Testis (tissue), 3 donors: Measurements from ENCODE around the gene IGFBP3. TPM values are rescaled to one million over a fixed set of nuclear protein-coding genes. Genes with fewer than 3 reads are reported as not detected.

Experiments
- DNase-seq: peaks from one replicate; pipeline ENCODE4 v3.0.0-alpha.2; 2019
- H3K27ac ChIP-seq, 2 donors: fragments of 200-600 bp; sonication (generic); one replicate each; pipeline ENCODE4 v1.5.1; 2019
- H3K27me3 ChIP-seq: fragments of 200-600 bp; sonication (generic); one replicate; pipeline ENCODE4 v1.5.1; 2019
- H3K36me3 ChIP-seq: fragments of 200-600 bp; sonication (generic); one replicate; pipeline ENCODE4 v1.5.1; 2017; ENCODE audit warnings: low read depth; ENCODE audit errors: missing control alignments
- H3K4me1 ChIP-seq: fragments of 200-600 bp; sonication (generic); one replicate; pipeline ENCODE4 v1.5.1; 2019
- H3K4me3 ChIP-seq, 2 donors: fragments of 200-600 bp; sonication (generic); one replicate each; pipeline ENCODE4 v1.5.1; 2017 to 2019
- H3K9me3 ChIP-seq: fragments of 200-600 bp; sonication (generic); one replicate; pipeline ENCODE4 v1.5.1; 2017
- CTCF ChIP-seq, 3 experiments: fragments of 450-650 bp in 2 of 3; fragments of 200-600 bp in 1 of 3; sonication (generic) in 1 of 3; IDR thresholded peaks; one replicate each; pipeline ENCODE4 v1.5.1; 2016 to 2019; ENCODE audit warnings: antibody characterized with exemption in 3 of 3, mild to moderate bottlenecking in 2 of 3, moderate library complexity in 1 of 3
- POLR2A ChIP-seq: fragments of 450-650 bp; IDR thresholded peaks from one replicate; pipeline ENCODE4 v1.6.1; 2017; ENCODE audit warnings: antibody characterized with exemption, mild to moderate bottlenecking, moderate library complexity
- WGBS, 2 donors: methylation state at CpG; one replicate each; pipeline ENCODE4 v1.1.5; 2018; 5-methylcytosine and 5-hydroxymethylcytosine counted together
- intact Hi-C: fragments of 100-400 bp; cut with DNase I; formaldehyde crosslinking; loops from one replicate; pipeline ENCODE4 v1.15.1; 2023; ENCODE audit warnings: low total_unique reads
- polyA plus RNA-seq: library from polyadenylated mRNA; stranded (reverse); fragments of 350-450 nt; fragmentation: Illumina TruSeq; extraction: RNeasy Lipid Tissue Mini Kit (QIAGEN cat#74804); gene quantifications from one replicate; pipeline ENCODE4 v1.2.3, GENCODE V29; 2014; ENCODE audit warnings: low read depth, low replicate concordance; ENCODE audit not compliant: insufficient read depth
- total RNA-seq, 2 donors: library from RNA; depleted of rRNA; stranded (reverse); fragments of >200 nt; gene quantifications; one replicate each; pipeline ENCODE4 v1.2.3, GENCODE V29; 2016

Gene IGFBP3
- total and polyA plus RNA-seq, 3 donors from 2014 or later: 20.4 to 79.8 (median 33.1) TPM

DNA sequence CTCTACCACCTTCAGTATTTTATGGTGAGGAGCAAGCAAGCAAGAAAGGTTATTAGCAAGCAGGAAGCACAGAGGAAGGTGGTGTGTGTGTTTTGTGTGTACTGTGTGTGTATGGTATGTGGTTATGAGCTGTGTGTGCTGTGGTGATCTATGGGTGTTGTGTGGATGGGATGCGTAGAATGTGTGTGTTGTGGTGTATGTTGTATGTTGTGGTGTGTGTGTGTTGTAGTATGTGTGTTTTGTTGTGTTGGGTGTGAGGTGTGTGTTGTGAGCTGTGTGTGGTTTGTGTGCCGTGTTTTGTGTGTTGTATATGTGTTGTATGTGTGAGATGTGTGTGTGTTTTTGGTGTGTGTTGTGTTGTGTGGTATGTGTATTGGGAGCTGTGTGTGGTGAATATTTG lies 16.8 kb upstream of the IGFBP3 start:
- Histone ChIP-seq H3K27me3 (no peaks in the 10 kb centered on the region), H3K36me3 (no peaks in the 10 kb centered on the region), H3K27ac (no peak overlapping the region), H3K4me1 (no peaks in the 10 kb centered on the region), H3K9me3 (no peaks in the 10 kb centered on the region), H3K4me3 (no peak overlapping the region)
- no peak for DNase-seq
- intact Hi-C loops: no loop called here
- 79 to 94% methylated on average over 2 of the region's 2 CpGs for WGBS, 2 donors
- TF ChIP-seq POLR2A (no peak), CTCF (IDR thresholded peaks at IDR 0.05) (no peak)

DNA sequence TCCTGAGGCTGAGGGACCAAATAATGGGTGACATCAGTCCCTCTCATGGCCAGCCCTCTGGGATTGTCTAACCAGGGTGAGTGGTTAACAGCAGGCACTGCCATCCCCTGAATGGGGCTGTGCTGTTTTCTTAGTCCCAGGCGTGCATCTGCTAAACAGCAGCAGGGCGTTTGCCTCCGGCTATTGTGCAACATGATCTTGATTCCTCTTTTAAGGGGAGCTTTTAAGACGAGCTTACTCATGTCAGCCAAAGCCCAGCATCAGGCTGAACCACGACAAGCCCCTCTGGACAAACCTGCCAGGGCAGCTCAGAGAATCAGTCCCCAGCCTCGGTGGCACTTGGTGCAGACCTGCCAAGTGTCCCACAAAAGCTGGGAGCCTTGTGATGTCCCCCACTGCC lies 16.2 kb upstream of the IGFBP3 start:
- Histone ChIP-seq H3K36me3 (no peaks in the 10 kb centered on the region), H3K27ac (no peak overlapping the region), H3K27me3 (no peaks in the 10 kb centered on the region), H3K4me1 (no peaks in the 10 kb centered on the region), H3K9me3 (no peaks in the 10 kb centered on the region), H3K4me3 (no peak overlapping the region)
- DNase-seq: no peak
- 76% methylated on average over 5 to 6 of the region's 6 CpGs for WGBS, 2 donors
- intact Hi-C loops: no loop called here
- TF ChIP-seq POLR2A: no peak
- TF ChIP-seq CTCF (IDR thresholded peaks at IDR 0.05): no peak

- no peaks in the 10 kb centered on the region for H3K36me3 ChIP-seq
- H3K27ac ChIP-seq: no peak overlapping the region
- no peaks in the 10 kb centered on the region for H3K4me1 ChIP-seq
- no peak for DNase-seq
- no peaks in the 10 kb centered on the region for H3K27me3 ChIP-seq
- no peak for TF ChIP-seq POLR2A
- no peak for TF ChIP-seq CTCF (IDR thresholded peaks at IDR 0.05)
- H3K9me3 ChIP-seq: no peaks in the 10 kb centered on the region
- intact Hi-C loops: no loop called here
- no peak overlapping the region for H3K4me3 ChIP-seq
These were observed 9.9 kb upstream of the IGFBP3 start for GRCh38 chr7:45930967-45931366.

GRCh38 chr7:45927721-45928120 lies 6.6 kb upstream of the IGFBP3 start:
- 93 to 94% methylated on average over 3 of the region's 3 CpGs for WGBS, 2 donors
- TF ChIP-seq CTCF (IDR thresholded peaks at IDR 0.05): no peak
- TF ChIP-seq POLR2A: no peak

DNA sequence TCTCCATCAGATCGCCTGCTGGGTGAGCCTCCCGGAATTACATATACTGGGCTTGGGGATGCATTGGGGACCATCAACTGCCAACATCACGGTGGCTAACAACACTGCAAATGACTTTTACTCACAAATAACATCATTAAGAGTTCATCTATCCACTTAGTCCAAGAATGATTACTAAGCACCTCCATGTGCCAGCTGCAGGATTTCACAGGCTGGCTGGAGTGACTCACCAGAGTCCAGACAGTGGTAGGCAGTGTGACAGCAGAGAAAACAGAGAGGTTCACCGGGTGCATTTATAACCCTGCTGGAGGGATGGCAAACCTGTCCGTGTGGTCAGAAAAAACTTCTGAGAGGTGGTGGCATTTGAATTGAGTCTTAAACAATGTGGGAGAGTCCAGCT lies 3.2 kb upstream of the IGFBP3 start:
- no peak overlapping the region for H3K4me3 ChIP-seq
- DNase-seq: no peak
- no peaks in the 10 kb centered on the region for H3K36me3 ChIP-seq
- H3K4me1 ChIP-seq: peaks cover 5% of the 10 kb centered on the region
- TF ChIP-seq CTCF (IDR thresholded peaks at IDR 0.05): no peak
- no peak for TF ChIP-seq POLR2A
- H3K27ac ChIP-seq: no peak overlapping the region
- WGBS, 2 donors: 73 to 82% methylated on average over 5 of the region's 5 CpGs
- H3K27me3 ChIP-seq: no peaks in the 10 kb centered on the region
- H3K9me3 ChIP-seq: no peaks in the 10 kb centered on the region
- intact Hi-C loops: loop anchor here (5.0 to 10.0 kb wide), 2 partner anchors 431 to 1163 kb away; no protein-coding TSS in a partner anchor

More at GRCh38 chr7:45927721-45928120, 6.6 kb upstream of the IGFBP3 start:
- Histone ChIP-seq H3K4me3 (no peak overlapping the region), H3K4me1 (no peaks in the 10 kb centered on the region), H3K36me3 (no peaks in the 10 kb centered on the region), H3K27ac (no peak overlapping the region), H3K9me3 (no peaks in the 10 kb centered on the region), H3K27me3 (no peaks in the 10 kb centered on the region)
- DNase-seq: no peak
- intact Hi-C loops: loop anchor here (10.0 kb wide), 1 partner anchor 427 kb away; no protein-coding TSS in a partner anchor
